Thyroid gland (tissue), 4 donors: Measurements from ENCODE around the gene DOCK8.

Experiments
- CTCF ChIP-seq, 6 experiments: fragments of 200-600 bp in 3 of 6; fragments of 450-650 bp in 3 of 6; sonication (generic) in 3 of 6; IDR thresholded peaks; one replicate each; pipeline ENCODE4 v1.5.1; 2016 to 2019; ENCODE audit warnings: antibody characterized with exemption in 6 of 6, mild to moderate bottlenecking in 2 of 6, inconsistent platforms in 1 of 6, moderate library complexity in 1 of 6
- POLR2A ChIP-seq, 2 donors: fragments of 450-650 bp; IDR thresholded peaks; one replicate each; pipeline ENCODE4 v1.6.1; 2017; ENCODE audit warnings: antibody characterized with exemption in 2 of 2, mild to moderate bottlenecking in 2 of 2, moderate library complexity in 1 of 2

- TF ChIP-seq CTCF (IDR thresholded peaks at IDR 0.05) (no peak), POLR2A (IDR thresholded peaks at IDR 0.05) (no peak)
Measured at GRCh38 chr9:324971-325370, 110.3 kb downstream of the DOCK8 start.
